B cell (primary cell): Measurements from ENCODE around the gene PARN. TPM values are rescaled to one million over a fixed set of nuclear protein-coding genes. Genes with fewer than 3 reads are reported as not detected.
A peak's percentile ranks its signal among the peaks of the same experiment; 100 is the strongest.

ENCODE experiments used
- ATAC-seq: fragments of 200-7000 bp; cut with Tn5 transposase; one replicate; pipeline ENCODE4 v1.10.0; 2021; ENCODE audit warnings: low read depth, mild to moderate bottlenecking, moderate number of reproducible peaks, moderate library complexity
- CTCF ChIA-PET: fragments of 350-600 bp; sonication (Branson Sonifier 250); formaldehyde crosslinking; loops from one replicate; lab custom pipeline; 2021; ENCODE audit warnings: antibody characterized with exemption, inconsistent platforms; lab: Charles Lee
- POLR2A ChIA-PET: fragments of 350-600 bp; sonication (Branson Sonifier 250); formaldehyde crosslinking; loops from one replicate; lab custom pipeline; 2021; ENCODE audit warnings: antibody characterized with exemption; lab: Charles Lee
- DNase-seq: peaks from one replicate; pipeline ENCODE4 v3.0.0; 2013
- H2AFZ ChIP-seq: 2 replicates; pipeline ENCODE4 v1.6.1; 2012; ENCODE audit warnings: mild to moderate bottlenecking, low read depth, low read length; ENCODE audit not compliant: insufficient read depth, poor library complexity, severe bottlenecking
- H3K27ac ChIP-seq, 2 donors: 1 replicate in 1 of 2; 2 replicates in 1 of 2; pipeline ENCODE4 v1.5.1; 2012 to 2013; ENCODE audit warnings: low read length in 2 of 2, mild to moderate bottlenecking in 2 of 2, moderate library complexity in 1 of 2
- H3K27me3 ChIP-seq, 4 experiments: fragments of 200-600 bp in 1 of 4; sonication (generic) in 1 of 4; replicated peaks in 1 of 4; 1 replicate in 2 of 4; 2 replicates in 2 of 4; pipeline versions ENCODE4 v1.6.1 to v1.7.0; 2013 to 2016; ENCODE audit warnings: low read length in 3 of 4, mild to moderate bottlenecking in 2 of 4, mixed read lengths in 1 of 4, moderate library complexity in 1 of 4; ENCODE audit not compliant: insufficient read depth in 4 of 4, control insufficient read depth in 3 of 4; ENCODE audit errors: control extremely low read depth in 1 of 4
- H3K36me3 ChIP-seq, 2 experiments: replicated peaks in 1 of 2; 1 replicate in 1 of 2; 2 replicates in 1 of 2; pipeline versions ENCODE4 v1.6.1 to v1.7.1; 2013; ENCODE audit warnings: low read length in 1 of 2; ENCODE audit not compliant: insufficient read depth in 2 of 2, control insufficient read depth in 1 of 2; ENCODE audit errors: control extremely low read depth in 1 of 2, extremely low read depth in 1 of 2
- H3K4me1 ChIP-seq, 2 donors: fragments of 200-600 bp in 1 of 2; sonication (generic) in 1 of 2; 1 replicate in 1 of 2; 2 replicates in 1 of 2; pipeline versions ENCODE4 v1.5.1 to v1.6.1; 2013 to 2017; ENCODE audit warnings: low read length in 2 of 2; ENCODE audit not compliant: control insufficient read depth in 2 of 2, insufficient read depth in 2 of 2
- H3K4me2 ChIP-seq: replicated peaks from 2 replicates; pipeline ENCODE3; 2012; ENCODE audit warnings: mild to moderate bottlenecking, low read depth, low read length; ENCODE audit not compliant: poor library complexity, severe bottlenecking
- H3K4me3 ChIP-seq, 5 experiments: fragments of 200-600 bp in 1 of 5; sonication (generic) in 1 of 5; 1 replicate in 3 of 5; 2 replicates in 2 of 5; pipeline versions ENCODE4 v1.5.1 to v1.7.0; 2011 to 2016; ENCODE audit warnings: low read length in 4 of 5, mild to moderate bottlenecking in 4 of 5, low read depth in 2 of 5, control low read depth in 1 of 5, moderate library complexity in 1 of 5; ENCODE audit not compliant: insufficient read depth in 1 of 5; ENCODE audit errors: control extremely low read depth in 1 of 5, extremely low read depth in 1 of 5
- H3K79me2 ChIP-seq: fragments of 200-600 bp; sonication (generic); one replicate; pipeline ENCODE4 v1.6.0; 2016; ENCODE audit warnings: low read length; ENCODE audit not compliant: control insufficient read depth, insufficient read depth
- H3K9ac ChIP-seq: fragments of 200-600 bp; sonication (generic); 2 replicates; pipeline ENCODE4 v1.6.1; 2017; ENCODE audit warnings: mild to moderate bottlenecking, low read length, moderate library complexity
- H3K9me3 ChIP-seq, 3 donors: one replicate each; pipeline versions ENCODE4 v1.6.1 to v1.7.1; 2013; ENCODE audit warnings: low read length in 2 of 3; ENCODE audit not compliant: control insufficient read depth in 2 of 3, insufficient read depth in 1 of 3; ENCODE audit errors: control extremely low read depth in 1 of 3
- H4K20me1 ChIP-seq: 2 replicates; pipeline ENCODE4 v1.6.0; 2012; ENCODE audit warnings: mild to moderate bottlenecking, low read length; ENCODE audit not compliant: insufficient read depth, control insufficient read depth, poor library complexity, severe bottlenecking
- H3K27ac Mint-ChIP-seq: one replicate; pipeline ENCODE4 v1.8.0; 2021; ENCODE audit warnings: mixed read lengths
- H3K27me3 Mint-ChIP-seq: one replicate; pipeline ENCODE4 v1.8.0; 2021; ENCODE audit warnings: mixed read lengths
- H3K4me1 Mint-ChIP-seq: one replicate; pipeline ENCODE4 v1.8.0; 2021; ENCODE audit warnings: mixed read lengths
- H3K4me3 Mint-ChIP-seq: one replicate; pipeline ENCODE4 v1.8.0; 2021; ENCODE audit warnings: mixed read lengths
- H3K9me3 Mint-ChIP-seq: one replicate; pipeline ENCODE4 v1.8.0; 2022; ENCODE audit warnings: mixed read lengths; ENCODE audit not compliant: insufficient read depth
- EZH2 ChIP-seq: IDR thresholded peaks from 2 replicates; pipeline ENCODE4 v1.6.1; 2012; ENCODE audit warnings: borderline replicate concordance, low read depth, mild to moderate bottlenecking, moderate library complexity, low read length; ENCODE audit not compliant: insufficient read depth, poor library complexity, severe bottlenecking
- WGBS: methylation state at CpG from one replicate; pipeline ENCODE4 v1.1.5; 2013; ENCODE audit warnings: missing lambda C conversion rate; ENCODE audit not compliant: insufficient coverage; 5-methylcytosine and 5-hydroxymethylcytosine counted together
- intact Hi-C: fragments of 100-400 bp; cut with micrococcal nuclease; formaldehyde crosslinking; loops from one replicate; pipeline ENCODE4 v1.10.0; 2022
- polyA plus RNA-seq: library from polyadenylated mRNA; depleted of rRNA; stranded (reverse); fragments of >200 nt; gene quantifications from 2 replicates; pipeline ENCODE4 v1.2.3, GENCODE V29; 2012
- total RNA-seq, 2 donors: library from RNA; stranded (reverse); fragments of 120-200 nt in 1 of 2; gene quantifications; 1 replicate in 1 of 2; 2 replicates in 1 of 2; pipeline versions ENCODE4 v1.2.3 to v1.2.4, GENCODE V29; 2013 to 2022
- TF ChIP-seq, protein P1 (sequence below): fragments of 200-600 bp; IDR thresholded peaks from one replicate; pipeline ENCODE4 v1.8.0; 2022; ENCODE audit warnings: antibody characterized with exemption, mild to moderate bottlenecking

PARN gene
- total and polyA plus RNA-seq, 2 donors (not counting 1 experiment from before 2014, with no cell fraction given), result 25.3 to 62.2 TPM

DNA sequence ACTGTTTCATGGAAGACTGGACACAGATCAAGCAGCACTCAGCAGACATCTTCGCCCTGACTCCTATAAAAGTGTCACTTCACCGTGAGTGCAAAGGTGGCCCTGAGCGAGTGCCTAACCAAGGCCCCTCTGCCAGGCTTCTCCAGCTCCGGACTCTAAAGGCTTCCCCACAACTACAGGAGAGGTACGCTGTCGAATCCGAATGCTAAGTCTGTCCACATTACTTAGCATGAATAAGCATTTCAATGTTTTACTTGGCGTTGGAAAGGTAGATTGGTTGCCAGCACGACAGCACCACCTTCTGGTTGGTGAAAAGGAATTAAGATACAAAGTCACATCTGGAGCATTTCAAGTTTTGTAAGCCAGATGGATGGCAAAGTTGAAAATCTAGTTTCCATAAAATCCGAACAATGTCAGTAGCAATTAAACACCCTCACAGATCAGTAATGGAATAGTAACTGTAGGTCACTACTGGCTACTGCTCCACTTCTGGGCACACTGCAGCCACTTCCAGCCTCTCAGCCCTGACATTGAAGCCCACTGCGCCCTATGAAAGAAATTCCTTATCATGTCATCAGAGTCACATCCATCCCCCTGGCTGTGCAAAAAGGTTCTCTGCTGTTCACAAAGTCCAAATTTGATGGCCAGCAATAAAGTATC is 100.9 kb downstream of the PARN start:
- intact Hi-C loops, result loop anchor here (1.0 to 5.0 kb wide), 3 partner anchors 242 to 606 kb away; no protein-coding TSS in a partner anchor
- no peak overlapping the region for H3K4me3 ChIP-seq
- no peaks in the 10 kb centered on the region for H3K27me3 Mint-ChIP-seq
- TF ChIP-seq, protein P1, sequence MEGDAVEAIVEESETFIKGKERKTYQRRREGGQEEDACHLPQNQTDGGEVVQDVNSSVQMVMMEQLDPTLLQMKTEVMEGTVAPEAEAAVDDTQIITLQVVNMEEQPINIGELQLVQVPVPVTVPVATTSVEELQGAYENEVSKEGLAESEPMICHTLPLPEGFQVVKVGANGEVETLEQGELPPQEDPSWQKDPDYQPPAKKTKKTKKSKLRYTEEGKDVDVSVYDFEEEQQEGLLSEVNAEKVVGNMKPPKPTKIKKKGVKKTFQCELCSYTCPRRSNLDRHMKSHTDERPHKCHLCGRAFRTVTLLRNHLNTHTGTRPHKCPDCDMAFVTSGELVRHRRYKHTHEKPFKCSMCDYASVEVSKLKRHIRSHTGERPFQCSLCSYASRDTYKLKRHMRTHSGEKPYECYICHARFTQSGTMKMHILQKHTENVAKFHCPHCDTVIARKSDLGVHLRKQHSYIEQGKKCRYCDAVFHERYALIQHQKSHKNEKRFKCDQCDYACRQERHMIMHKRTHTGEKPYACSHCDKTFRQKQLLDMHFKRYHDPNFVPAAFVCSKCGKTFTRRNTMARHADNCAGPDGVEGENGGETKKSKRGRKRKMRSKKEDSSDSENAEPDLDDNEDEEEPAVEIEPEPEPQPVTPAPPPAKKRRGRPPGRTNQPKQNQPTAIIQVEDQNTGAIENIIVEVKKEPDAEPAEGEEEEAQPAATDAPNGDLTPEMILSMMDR, result peak; percentile 81
- TF ChIP-seq EZH2, result no peak
- H3K27me3 ChIP-seq, result no peaks in the 10 kb centered on the region
- no peaks in the 10 kb centered on the region for H3K9me3 Mint-ChIP-seq
- H2AFZ ChIP-seq, result no peak overlapping the region
- H3K79me2 ChIP-seq, result peaks cover 8% of the 10 kb centered on the region
- ChIA-PET CTCF (interaction anchor here (0.6 to 6.4 kb wide), 14 partner anchors 17 to 606 kb away, joined by 3 to 81 read pairs (median 6); no protein-coding TSS in a partner anchor), POLR2A (interaction anchor here (0.6 kb wide), 1 partner anchor 609 kb away, joined by 3 read pairs; the partner anchor contains the start of gene ERCC4)
- DNase-seq, result peak; percentile 66
- no peak overlapping the region for H3K4me2 ChIP-seq
- peaks cover 7% of the 10 kb centered on the region for H4K20me1 ChIP-seq
- peak overlapping the region; percentile 12 for H3K27ac Mint-ChIP-seq
- H3K27ac ChIP-seq, result no peak overlapping the region
- peaks cover 0 to 12% (median 0%) of the 10 kb centered on the region in 3 donors for H3K9me3 ChIP-seq
- H3K4me1 ChIP-seq, result peaks cover 0 to 2% of the 10 kb centered on the region in 2 donors
- ATAC-seq, result no peak
- no peak overlapping the region for H3K4me3 Mint-ChIP-seq
- H3K4me1 Mint-ChIP-seq, result peaks cover 6% of the 10 kb centered on the region
- H3K36me3 ChIP-seq, result peaks cover 5 to 9% of the 10 kb centered on the region in 2 experiments
- no peak overlapping the region for H3K9ac ChIP-seq
- WGBS, result 83% methylated on average over 5 of the region's 11 CpGs

DNA sequence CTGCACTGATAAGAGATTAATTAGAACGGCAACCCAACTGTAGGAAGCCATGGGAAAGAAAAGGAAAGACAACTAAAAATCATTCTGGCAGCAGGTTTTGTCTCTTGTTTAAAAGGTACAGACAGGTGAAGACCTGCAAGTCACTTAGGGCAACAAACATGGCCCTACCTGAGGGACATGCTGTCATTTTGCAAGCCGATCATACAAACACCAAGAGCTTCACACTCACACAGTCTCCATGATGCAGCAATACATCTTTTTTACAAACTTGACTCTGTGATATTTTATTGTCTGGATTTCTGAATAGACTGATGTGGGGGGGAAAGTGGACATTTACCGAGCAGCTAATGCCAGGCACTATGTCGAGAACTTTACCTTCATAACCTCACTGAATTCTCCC is 101.8 kb downstream of the PARN start:
- peaks cover 6% of the 10 kb centered on the region for H3K4me1 Mint-ChIP-seq
- no peak overlapping the region for H3K27ac ChIP-seq
- peaks cover 7% of the 10 kb centered on the region for H4K20me1 ChIP-seq
- H3K27me3 Mint-ChIP-seq, result no peaks in the 10 kb centered on the region
- ChIA-PET CTCF (interaction anchor here (0.6 to 6.4 kb wide), 13 partner anchors 18 to 605 kb away, joined by 3 to 81 read pairs (median 5); no protein-coding TSS in a partner anchor), POLR2A (no interaction called here)
- DNase-seq, result no peak
- H3K79me2 ChIP-seq, result peaks cover 8% of the 10 kb centered on the region
- H3K27me3 ChIP-seq, result no peaks in the 10 kb centered on the region
- peaks cover 2 to 4% of the 10 kb centered on the region in 2 experiments for H3K36me3 ChIP-seq
- no peak for TF ChIP-seq EZH2
- TF ChIP-seq, protein P1, result no peak
- H3K9me3 Mint-ChIP-seq, result no peaks in the 10 kb centered on the region
- H3K4me3 Mint-ChIP-seq, result no peak overlapping the region
- no peak for ATAC-seq
- peaks cover 0 to 2% of the 10 kb centered on the region in 2 donors for H3K4me1 ChIP-seq
- no peak overlapping the region for H3K4me3 ChIP-seq
- H3K9me3 ChIP-seq, result peaks cover 0 to 6% (median 0%) of the 10 kb centered on the region in 3 donors
- H3K27ac Mint-ChIP-seq, result no peak overlapping the region
- no CpG with 5 or more reads among the region's 4 CpGs for WGBS
- no peak overlapping the region for H2AFZ ChIP-seq
- H3K4me2 ChIP-seq, result no peak overlapping the region
- intact Hi-C loops, result loop anchor here (5.0 kb wide), 1 partner anchor 241 kb away; no protein-coding TSS in a partner anchor
- no peak overlapping the region for H3K9ac ChIP-seq
